ENCODE results near the gene HADHA.
"Not testable (repeated sequence)": the region's sequence is repeated elsewhere in the genome, so short reads cannot be mapped to it uniquely, and the experiment has no call there.

HADHA gene

DNA sequence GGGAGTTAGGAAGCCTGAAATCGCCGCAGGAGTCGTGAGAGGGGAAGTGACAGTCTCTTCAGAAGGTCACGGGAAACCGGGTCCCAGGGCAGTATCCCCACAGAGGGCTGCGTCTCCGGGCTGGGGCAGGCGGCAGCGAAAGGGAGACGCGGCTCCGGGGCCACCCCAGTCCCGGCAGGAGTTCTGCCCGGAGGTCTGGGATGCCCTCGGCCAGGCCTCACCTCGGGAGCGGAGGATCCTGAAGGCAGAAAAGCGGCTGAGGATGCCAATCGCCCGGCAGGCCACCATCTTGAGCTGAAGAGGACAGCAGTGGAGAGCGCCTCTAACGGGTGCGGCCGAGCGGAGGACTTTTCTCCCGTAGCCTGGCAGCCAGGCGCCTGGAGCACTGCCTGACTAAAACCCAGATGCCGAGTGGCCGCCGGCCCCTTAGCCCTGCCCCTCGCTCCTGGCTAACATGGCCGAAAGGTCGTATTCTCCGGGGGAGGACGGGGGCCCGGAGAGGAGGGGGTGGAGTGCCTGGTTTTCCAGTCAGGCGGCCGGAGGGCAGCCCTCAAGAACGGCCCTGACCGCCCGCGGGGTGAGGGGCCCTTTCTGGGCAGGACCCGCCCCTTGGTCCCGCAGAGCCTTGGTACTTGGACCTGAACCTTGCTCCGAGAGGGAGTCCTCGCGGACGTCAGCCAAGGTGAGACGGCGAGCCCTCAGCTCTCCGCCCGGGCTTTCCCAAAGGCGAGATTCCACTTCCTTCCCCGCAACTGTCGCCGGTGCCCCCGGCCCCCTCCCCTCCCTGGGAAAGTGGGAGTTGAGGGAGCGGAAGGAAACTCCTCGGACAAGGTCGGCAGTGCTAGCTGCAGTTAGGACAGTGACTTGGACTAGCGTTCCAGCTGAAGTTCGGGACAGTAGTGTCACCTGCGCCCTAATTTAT lies at the start of gene HADHA, which contains the start of gene HADHB:
Gene HADHA (minus strand): TSS at position 324 of the 922 bp plus-strand sequence. CDS start 36 bp downstream, at position 288.
Gene HADHB (plus strand): TSS at position 631 of the 922 bp plus-strand sequence. CDS start 9,316 bp downstream, outside the sequence.
- peak; percentile 84 for DNase-seq

DNA sequence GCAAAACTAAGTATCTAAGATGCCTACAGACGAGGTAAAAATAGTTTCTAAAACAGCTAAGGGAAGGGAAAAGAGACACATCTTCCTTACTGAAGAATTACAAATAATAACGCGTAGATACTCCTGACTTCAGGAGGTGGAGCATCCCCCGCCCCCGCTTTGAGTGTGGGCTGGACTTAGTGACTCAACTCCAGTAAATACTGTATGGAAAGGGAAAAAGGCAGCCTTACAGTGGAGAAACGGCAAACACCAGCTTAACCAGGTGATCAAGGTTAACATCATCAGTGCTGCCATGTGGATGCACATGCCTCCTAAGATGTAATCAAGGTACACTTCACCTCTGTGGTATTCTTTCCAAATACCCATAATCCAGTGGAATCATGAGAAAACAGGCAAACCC lies 48.2 kb upstream of the HADHA start:
- no peak for DNase-seq

DNA sequence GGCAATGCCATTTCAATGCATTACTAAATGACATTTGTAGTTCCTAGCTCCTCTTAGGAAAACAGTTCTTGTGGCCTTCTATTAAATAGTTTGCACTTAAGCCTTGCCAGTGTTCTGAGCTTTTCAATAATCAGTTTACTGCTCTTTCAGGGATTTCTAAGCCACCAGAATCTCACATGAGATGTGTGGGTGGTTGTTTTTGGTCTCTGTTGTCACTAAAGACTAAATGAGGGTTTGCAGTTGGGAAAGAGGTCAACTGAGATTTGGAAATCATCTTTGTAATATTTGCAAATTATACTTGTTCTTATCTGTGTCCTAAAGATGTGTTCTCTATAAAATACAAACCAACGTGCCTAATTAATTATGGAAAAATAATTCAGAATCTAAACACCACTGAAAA lies 45.6 kb upstream of the HADHA start:
- DNase-seq: no peak

DNA sequence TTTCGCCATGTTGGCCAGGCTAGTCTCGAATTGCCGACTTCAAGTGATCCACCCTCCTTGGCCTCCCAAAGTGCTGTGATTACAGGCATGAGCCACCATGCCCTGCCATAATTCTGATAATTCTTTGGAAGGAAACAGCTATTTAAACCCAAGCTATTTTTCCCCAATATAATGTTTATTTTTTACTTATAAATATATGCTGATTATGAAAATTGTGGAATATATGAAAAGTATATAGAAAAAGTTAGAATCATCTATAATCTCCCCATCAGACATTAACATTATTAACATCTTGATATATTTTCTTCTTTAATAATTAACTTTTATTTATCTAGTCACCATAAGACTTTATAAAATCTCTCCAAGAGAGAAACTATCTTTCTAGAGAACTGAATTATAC lies 41.5 kb upstream of the HADHA start:
- no peak for DNase-seq

DNA sequence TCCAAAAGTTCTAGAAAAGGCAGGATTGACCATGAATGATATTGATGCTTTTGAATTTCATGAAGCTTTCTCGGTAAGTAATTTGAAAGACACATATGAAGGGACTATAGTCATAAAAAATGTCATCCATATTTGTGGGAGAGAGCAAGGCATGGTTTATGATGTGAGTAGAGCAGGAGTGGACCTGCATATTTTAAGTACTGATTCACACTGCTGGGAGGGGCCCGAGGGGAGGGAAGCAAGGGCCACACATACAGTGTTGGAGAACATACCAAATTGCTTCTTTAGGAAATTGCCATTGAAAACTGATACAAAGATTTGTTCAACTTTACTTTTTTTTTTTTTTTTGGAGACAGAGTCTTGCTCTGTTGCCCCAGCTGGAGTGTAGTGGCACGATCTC lies 39.7 kb upstream of the HADHA start:
- DNase-seq: no peak

DNA sequence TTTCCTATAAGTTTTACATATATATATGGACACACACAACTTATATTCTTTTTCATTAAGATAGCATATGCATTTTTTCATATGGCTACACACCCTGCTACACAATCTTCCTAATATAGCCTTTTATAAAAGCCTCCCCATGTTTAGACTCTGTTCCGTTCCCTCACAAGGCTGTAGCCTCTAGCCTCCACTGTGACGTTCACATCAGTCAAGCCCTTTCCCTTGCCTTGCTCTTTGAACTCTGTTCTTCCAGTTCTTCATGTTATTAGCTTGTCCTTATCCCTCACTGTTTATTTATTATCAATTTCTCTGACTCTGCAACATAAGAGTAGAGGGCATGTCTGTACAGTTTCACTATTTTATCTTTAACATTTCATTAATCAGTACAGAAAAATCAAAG lies 39.2 kb upstream of the HADHA start:
- DNase-seq: no peak

DNA sequence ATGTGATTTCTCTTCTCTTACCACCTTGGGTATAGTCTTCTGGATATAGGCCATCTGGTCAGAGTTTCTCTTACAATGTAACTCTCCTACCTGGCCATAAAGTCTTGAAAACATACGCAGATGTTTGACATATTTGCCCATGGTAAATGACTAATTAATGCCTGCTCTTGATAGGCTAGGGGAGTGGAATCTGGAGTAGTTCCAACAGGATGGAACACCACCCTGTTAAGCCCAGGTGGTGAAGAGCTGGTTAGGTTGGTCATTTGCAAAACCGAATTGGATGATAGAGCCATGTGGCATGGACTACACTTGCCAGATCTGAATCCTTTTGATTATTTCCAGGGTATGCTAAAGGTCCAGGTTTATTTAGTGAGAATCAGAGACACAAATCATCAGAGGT lies 36.8 kb upstream of the HADHA start:
- no peak for DNase-seq

DNA sequence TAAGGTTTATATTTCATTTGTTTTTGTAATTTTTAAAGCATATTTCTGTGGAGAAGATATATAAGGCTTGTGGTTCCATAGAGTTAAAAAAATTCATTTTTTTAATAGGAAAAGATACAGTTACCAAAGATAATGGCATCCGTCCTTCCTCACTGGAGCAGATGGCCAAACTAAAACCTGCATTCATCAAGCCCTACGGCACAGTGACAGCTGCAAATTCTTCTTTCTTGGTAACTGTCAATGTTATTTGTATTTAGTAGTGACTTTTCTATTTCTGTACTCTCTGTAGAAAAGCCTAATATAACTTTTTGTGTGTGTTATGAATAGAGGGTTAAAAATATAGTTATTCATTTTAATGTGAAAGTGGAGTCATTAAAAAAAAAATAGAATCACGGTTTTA lies 35.5 kb upstream of the HADHA start:
- DNase-seq: no peak

DNA sequence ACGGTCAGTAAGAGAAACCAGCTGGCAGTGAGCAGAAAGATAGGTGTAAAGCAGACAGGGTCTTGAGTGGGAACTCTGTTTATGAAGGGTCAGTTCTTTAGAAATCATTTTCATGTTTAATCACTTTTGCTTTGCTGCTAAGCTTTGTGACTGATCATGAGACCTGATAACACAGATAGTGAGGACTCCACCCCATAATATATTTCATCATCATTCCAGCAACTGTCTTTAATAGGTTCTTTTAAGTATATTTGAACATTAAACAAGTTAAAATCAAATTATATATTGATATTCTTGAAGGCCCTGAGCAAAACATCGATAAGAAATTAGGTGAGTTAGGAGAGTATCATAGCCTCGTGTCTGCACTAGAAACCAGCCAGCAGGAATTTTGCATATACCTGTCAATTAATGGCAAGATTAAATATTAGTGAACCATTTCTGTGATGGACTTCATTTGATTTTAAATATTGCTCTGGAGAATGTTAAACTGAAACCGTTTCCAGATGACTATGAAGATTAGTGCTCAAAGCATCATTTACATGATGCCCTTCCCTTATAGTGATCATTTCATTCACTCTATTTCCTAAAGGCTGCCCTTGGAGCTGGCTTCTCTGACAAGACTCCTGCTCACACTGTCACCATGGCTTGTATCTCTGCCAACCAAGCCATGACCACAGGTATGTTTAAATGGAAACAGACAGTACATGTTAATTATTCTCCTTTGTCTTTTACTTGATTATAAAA lies 32.2 kb upstream of the HADHA start:
- no peak for DNase-seq

DNA sequence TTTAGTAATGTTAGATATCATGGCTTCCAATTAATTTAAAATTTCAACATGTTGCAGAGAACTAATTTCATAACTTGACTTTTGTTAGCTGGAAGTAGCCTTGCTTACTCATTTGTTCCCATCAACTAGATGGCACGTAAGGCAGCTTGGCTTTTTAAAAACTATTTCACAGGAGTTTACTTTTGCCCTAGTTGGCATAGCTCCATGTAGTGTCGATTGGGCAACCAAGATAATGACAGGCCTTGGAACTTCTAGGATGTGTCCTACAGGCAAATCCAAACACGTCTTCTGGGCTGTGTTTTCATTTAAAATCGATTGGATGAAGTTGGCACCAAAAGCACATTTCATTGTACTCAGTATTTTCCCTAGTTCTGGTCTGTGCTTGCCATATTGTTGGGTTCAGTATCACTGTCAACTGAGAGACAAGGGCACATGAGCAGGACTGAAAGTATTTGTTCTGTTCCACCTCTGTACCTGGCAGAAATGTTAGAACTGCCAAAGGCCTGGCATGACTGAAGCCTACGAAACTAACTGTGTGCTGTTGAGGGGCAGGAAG lies 29.7 kb upstream of the HADHA start:
- DNase-seq: peak; percentile 42

DNA sequence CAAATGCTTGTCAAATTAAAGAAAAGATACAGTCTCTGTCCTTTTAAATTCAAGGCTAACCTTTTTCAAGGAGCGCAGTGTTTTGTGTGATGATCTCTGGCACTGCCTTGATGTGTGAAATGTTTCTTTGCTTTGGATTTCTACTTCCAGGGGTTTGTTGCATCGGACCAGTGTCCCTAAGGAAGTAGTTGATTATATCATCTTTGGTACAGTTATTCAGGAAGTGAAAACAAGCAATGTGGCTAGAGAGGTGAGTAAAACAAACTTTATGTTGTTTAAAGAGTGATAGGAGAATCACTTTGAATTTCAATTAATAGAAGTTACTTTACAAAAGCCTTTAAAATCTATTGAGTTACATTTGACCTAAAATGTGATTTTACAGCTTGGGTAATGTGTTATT lies 29.1 kb upstream of the HADHA start:
- no peak for DNase-seq

DNA sequence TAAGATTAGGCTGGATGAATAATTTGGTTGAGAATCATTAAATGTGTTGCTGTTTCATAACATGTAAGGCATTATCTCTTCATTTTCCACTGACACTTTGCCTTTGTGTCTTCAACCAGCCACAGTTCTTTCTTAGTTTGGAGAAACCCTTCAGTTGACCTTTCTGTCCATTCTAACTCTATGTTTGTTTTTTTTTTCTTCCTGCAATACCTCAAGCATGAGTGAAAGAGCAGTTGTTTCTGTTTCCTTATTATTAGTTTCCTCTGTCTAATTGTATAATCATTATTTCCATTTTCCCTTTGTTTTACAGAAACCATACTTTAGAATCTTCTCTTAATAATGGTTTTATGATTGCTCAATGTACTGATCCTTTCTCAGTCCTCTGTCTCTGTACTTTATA lies 25.9 kb upstream of the HADHA start:
- no peak for DNase-seq

DNA sequence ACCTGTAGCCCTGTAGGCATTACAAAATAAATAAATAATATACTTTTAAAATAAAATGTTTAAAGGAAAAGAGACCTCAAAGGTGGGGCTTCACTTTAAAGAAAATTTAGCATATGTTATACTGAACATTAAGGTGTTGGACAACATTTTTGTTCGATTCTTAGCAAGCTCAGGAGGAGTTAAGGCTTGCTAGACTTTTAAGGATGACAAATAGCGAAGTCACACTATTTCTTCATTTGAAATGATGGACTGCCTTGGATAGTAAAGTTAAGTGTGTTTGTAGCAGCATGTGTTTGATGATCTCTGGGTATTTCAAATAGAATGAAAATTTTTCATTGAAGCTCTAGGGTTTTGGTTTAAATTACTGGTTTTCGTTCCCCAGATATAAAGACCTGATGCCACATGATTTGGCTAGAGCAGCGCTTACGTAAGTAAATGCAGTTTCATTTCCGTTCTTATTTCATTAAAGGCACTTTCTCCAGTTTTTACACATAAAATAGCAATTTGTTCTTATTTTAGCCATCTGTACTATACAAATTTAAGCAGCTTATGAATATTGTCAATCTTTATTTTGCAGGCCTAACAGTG lies 25.2 kb upstream of the HADHA start:
- DNase-seq: no peak

DNA sequence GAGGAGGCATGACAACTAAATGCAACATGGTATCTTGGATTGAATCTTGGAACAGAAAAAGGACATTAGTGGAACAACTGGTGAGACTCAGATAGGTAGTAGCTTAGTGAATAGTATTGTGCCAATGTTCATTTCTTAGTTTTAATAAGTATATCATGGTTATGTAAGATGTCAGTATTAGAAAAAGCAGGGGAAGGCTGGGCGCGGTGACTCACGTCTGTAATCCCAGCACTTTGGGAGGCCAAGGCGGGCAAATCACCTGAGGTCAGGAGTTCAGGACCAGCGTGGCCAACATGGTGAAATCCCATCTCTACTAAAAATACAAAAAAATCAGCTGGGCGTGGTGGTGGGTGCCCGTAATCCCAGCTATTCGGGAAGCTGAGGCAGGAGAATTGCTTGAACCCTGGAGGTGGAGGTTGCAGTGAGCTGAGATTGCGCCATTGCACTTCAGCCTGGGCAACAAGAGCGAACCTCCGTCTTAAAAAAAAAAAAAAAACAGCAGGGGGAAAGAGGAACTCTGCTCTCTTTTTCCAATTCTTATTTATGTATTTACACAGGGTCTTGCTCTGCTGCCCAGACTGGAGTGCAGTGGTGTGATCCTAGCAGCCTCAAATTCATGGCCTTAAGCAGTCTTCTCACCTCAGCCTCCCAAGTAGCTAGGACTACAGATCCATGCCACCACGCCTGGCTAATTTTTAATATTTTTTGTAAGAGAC lies 24.4 kb upstream of the HADHA start:
- not testable (repeated sequence) for DNase-seq

DNA sequence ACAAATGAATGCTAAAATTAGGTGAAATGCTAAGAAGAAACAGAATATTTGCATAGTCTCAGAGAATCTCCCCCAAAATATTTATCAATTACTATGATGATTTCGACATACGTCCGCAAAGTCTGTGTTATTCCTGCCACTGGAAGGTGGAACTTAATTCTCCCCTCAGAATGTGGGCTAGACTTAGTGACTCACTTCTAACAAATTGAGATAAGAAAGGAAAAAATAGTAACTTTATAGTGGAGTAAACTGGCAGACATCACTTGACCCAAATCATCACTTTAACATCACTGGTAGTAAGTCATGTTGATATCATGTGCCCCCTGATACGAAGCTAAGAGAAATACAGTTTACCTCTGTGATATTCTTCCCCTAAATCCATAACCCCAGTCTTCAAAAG lies 23.8 kb upstream of the HADHA start:
- DNase-seq: no peak

DNA sequence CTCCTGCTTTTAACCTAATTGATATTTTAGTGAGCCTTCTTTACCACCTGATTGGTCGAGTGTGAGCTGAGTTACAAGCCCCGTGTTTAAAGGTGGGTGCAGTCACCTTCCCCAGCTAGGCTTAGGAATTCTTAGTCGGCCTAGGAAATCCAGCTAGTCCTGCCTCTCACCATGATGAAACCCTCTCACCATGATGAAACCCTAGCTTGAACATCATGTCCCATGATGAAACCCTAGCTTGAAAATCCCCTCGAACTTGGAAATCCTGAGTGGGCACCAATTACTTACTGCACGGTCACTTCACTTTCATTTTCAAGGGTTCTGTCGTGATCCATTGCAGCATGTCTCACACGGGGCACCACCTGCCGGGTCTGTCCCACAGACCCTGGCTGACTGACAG lies 14.4 kb upstream of the HADHA start:
- DNase-seq: not testable (repeated sequence)

DNA sequence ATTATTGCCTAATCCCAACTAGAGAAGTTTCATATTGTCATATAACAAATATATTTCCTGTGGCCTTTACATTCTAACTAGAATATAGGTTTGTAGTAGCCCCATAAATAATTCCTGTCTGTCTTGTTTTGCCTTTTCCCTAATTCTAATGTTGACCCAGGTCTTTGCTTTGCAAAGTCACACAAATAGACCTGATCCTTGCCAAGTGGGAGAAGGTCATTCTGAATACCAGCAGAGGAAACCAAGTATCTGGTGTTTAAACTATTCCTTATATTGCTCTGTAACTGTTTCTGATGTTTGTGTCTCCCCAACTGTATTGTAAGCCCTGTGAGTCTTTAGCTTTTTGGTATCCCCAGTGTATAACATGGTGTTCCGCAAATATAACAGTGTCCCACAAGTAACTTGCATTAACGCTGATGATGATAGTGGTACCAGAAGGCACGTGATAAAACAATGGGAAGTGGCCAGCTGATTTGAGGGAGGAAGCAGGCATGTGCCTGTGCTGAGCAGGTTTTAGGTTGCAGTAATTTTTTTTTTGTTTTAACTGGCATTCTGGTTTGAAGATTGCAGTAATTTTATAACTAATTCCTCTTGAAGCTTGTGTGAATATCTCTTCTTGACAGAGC lies 11.4 kb upstream of the HADHA start:
- no peak for DNase-seq

DNA sequence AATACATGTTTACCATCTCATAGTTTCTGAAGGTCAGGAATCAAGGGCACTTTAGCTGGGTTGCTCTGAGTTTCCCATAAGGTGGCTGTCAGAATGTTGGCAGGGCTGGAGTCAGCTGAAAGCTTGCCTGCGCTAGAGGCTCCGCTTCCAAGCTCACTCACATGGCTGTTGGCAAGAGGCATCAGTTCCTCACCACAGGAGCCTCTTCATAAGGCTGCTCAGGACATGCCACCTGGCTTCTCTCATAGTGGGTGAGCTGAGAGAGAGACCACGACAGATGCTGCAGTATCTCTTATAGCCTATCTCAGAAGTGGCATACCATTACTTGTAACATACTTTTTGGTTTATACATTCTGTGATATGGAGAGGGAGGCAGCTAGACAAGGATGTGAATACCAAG lies 7.5 kb upstream of the HADHA start:
- no peak for DNase-seq

DNA sequence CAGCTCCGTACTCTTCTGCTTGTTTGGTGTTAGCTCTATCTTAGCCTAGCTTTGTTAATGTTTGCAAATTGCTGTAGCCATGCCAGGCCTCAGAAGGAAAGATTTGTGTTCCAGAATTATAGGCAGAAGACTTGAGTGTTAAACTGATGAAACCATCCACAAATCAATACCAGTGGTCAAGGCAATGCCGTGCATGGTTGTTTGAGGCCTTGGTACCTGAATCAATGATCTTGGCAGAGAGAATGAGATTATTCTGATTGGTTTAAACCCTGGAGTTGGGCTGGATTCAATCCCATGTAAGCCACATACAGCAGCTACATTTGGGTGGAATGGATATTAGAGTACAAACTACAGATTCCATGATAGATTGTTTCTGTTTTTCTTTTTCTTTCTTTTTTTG lies 5.2 kb upstream of the HADHA start:
- DNase-seq: no peak

DNA sequence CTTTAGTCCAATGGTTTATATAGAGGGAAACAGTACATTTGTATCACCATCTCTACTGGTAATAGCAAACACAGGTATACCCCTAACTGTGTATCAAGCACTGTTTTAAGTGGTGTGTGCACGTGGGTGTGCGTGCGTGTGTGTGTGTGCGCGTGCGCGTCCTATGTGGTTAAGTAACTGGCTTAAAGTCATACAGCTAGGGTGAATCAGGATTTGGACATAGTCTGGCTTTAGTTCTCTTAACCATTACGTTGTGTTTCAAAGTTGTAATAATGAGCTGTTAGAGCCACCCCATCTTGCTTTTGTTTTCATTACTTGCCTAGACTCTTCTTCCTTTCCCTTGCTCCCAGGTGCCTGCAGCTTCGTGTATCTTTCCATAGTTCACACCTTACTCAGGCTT lies 2.4 kb upstream of the HADHA start:
- DNase-seq: no peak

DNA sequence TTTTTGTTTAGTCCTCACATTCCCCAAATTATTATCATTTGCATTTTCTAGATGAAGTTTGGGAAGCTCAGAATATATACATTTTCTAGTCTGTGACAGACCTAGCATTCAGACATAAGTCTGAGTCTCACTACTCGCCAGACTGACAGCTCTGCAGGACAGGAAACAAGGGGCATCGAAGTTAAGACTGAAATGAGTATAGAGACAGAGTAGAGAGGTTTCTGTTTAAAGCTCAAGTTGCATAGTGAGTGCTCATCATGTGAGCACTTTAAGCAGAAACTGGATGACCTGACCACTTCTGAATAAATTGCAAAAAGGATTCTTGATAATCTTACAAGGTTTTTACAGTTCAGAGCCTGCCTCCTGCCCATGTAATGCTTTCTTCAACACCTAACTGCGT lies 1.4 kb upstream of the HADHA start:
- no peak for DNase-seq

DNA sequence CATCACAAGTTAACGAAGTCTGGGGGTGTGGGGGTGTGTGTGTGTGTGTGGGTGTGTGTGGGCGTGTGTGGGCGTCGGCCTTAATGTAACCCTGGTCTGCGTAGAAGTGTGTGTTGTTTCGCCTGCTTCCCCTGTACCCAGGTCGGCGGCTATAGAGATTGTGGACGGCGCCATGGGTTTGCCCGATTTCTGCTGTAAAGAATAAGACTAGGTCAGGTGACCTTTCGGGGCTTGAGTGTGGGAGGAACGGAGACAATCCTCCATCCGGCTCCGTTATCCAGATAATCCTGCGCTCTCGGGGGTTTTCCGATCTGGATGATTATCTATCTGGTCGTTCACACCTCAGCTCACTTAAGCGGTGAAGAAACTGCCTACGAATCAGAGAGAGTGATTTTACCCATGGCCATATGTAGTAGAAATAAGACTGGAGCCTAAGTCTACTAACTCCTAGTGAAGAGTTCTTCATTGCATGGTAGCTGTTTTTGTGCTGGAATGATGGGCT lies 850 bp upstream of the HADHA start:
- DNase-seq: no peak

Measured in NCI-H2227 treated with DMSO at 0.1 percent for 48 hours (cell line).